OCI-LY3 (cell line): ENCODE results near the gene SRPK2.
"Not testable (repeated sequence)": the region's sequence is repeated elsewhere in the genome, so short reads cannot be mapped to it uniquely, and the experiment has no call there.

Experiments used
- H2AFZ ChIP-seq: fragments of 200-600, 300-600 bp; shearing (Covaris generic); 2 replicates; pipeline ENCODE4 v1.6.0; 2014; ENCODE audit warnings: antibody characterized with exemption, low read depth, low read length
- H3K27ac ChIP-seq: fragments of 200-600, 300-600 bp; sonication (generic); 2 replicates; pipeline ENCODE4 v1.5.1; 2014; ENCODE audit warnings: mild to moderate bottlenecking, low read length, moderate library complexity, mixed read lengths
- H3K27me3 ChIP-seq: fragments of 200-600, 300-600 bp; sonication (generic); 2 replicates; pipeline ENCODE4 v1.6.1; 2014; ENCODE audit warnings: low read depth, low read length, mixed read lengths
- H3K36me3 ChIP-seq: fragments of 200-600, 300-600 bp; sonication (generic); replicated peaks from 2 replicates; pipeline ENCODE3; 2014; ENCODE audit warnings: low read depth, low read length, mixed read lengths
- H3K4me1 ChIP-seq: fragments of 300-600, 200-600 bp; sonication (generic); 2 replicates; pipeline ENCODE4 v1.6.1; 2014; ENCODE audit warnings: low read length, mixed read lengths
- H3K4me2 ChIP-seq: fragments of 200-600, 300-600 bp; sonication (generic); 2 replicates; pipeline ENCODE4 v1.6.1; 2014; ENCODE audit warnings: low read length, mixed read lengths
- H3K4me3 ChIP-seq: fragments of 300-600, 200-600 bp; sonication (generic); 2 replicates; pipeline ENCODE4 v1.5.1; 2014; ENCODE audit warnings: antibody characterized with exemption, mild to moderate bottlenecking, low read length, moderate library complexity
- H3K79me2 ChIP-seq: fragments of 300-600, 200-600 bp; shearing (Covaris generic); 2 replicates; pipeline ENCODE4 v1.6.1; 2014; ENCODE audit warnings: mild to moderate bottlenecking, low read length, mixed read lengths
- H3K9ac ChIP-seq: fragments of 300-600, 200-600 bp; shearing (Covaris generic); 2 replicates; pipeline ENCODE4 v1.6.0; 2014; ENCODE audit warnings: mild to moderate bottlenecking, low read length, moderate library complexity
- H3K9me3 ChIP-seq: fragments of 200-600, 300-600 bp; shearing (Covaris generic); 2 replicates; pipeline ENCODE4 v1.6.1; 2014; ENCODE audit warnings: low read length, mixed read lengths; ENCODE audit not compliant: insufficient read depth
- H4K20me1 ChIP-seq: fragments of 200-600, 300-600 bp; sonication (generic); 2 replicates; pipeline ENCODE4 v1.6.1; 2016; ENCODE audit warnings: low read length, mixed read lengths; ENCODE audit not compliant: insufficient read depth
- CTCF ChIP-seq: fragments of 200-600, 300-600 bp; sonication (generic); IDR thresholded peaks from 2 replicates; pipeline ENCODE4 v1.5.1; 2014; ENCODE audit warnings: antibody characterized with exemption, low read length, low read depth
- EZH2phosphoT487 ChIP-seq: fragments of 200-600 bp; shearing (Covaris generic); IDR thresholded peaks from 2 replicates; pipeline ENCODE4 v1.6.1; 2018; ENCODE audit warnings: antibody characterized with exemption, mixed run types, low read depth

Gene SRPK2

GRCh38 chr7:105367458-105367857 lies 21.3 kb downstream of the SRPK2 start:
- Histone ChIP-seq H3K27me3 (no peaks in the 10 kb centered on the region), H3K4me2 (no peak overlapping the region), H4K20me1 (peaks cover 5% of the 10 kb centered on the region), H3K9ac (no peak overlapping the region), H3K4me3 (no peak overlapping the region), H3K79me2 (peaks cover 46% of the 10 kb centered on the region), H3K27ac (no peak overlapping the region), H3K4me1 (no peaks in the 10 kb centered on the region), H3K9me3 (no peaks in the 10 kb centered on the region), H3K36me3 (no peaks in the 10 kb centered on the region), H2AFZ (no peak overlapping the region)
- TF ChIP-seq CTCF = no peak
- no peak for TF ChIP-seq EZH2phosphoT487

- Histone ChIP-seq H3K4me2 (no peak overlapping the region), H3K9ac (no peak overlapping the region), H3K4me1 (no peaks in the 10 kb centered on the region), H3K4me3 (no peak overlapping the region), H3K27me3 (no peaks in the 10 kb centered on the region), H2AFZ (no peak overlapping the region), H3K9me3 (no peaks in the 10 kb centered on the region), H3K27ac (no peak overlapping the region), H4K20me1 (peaks cover 5% of the 10 kb centered on the region), H3K36me3 (no peaks in the 10 kb centered on the region), H3K79me2 (peaks cover 34% of the 10 kb centered on the region)
- no peak for TF ChIP-seq EZH2phosphoT487
- no peak for TF ChIP-seq CTCF
These were observed 22.9 kb downstream of the SRPK2 start for GRCh38 chr7:105365541-105366534.

- H3K27ac ChIP-seq = no peak overlapping the region
- no peak overlapping the region for H3K9ac ChIP-seq
- H3K36me3 ChIP-seq = no peaks in the 10 kb centered on the region
- peaks cover 24% of the 10 kb centered on the region for H3K79me2 ChIP-seq
- TF ChIP-seq CTCF (no peak), EZH2phosphoT487 (no peak)
- no peak overlapping the region for H2AFZ ChIP-seq
- no peaks in the 10 kb centered on the region for H3K4me1 ChIP-seq
- no peaks in the 10 kb centered on the region; the same call in 1 of the 2 replicates for H4K20me1 ChIP-seq
- no peak overlapping the region for H3K4me2 ChIP-seq
- H3K27me3 ChIP-seq = no peaks in the 10 kb centered on the region
- no peaks in the 10 kb centered on the region for H3K9me3 ChIP-seq
- no peak overlapping the region for H3K4me3 ChIP-seq
These were observed 24.0 kb downstream of the SRPK2 start for GRCh38 chr7:105364684-105365083.

GRCh38 chr7:105363657-105364056 lies 25.1 kb downstream of the SRPK2 start:
- not testable (repeated sequence) for H3K9ac ChIP-seq, H4K20me1 ChIP-seq, H3K27me3 ChIP-seq, H3K27ac ChIP-seq, H3K36me3 ChIP-seq, H3K4me1 ChIP-seq, H3K4me2 ChIP-seq, H3K4me3 ChIP-seq, H3K9me3 ChIP-seq, H2AFZ ChIP-seq
- H3K79me2 ChIP-seq = peaks cover 24% of the 10 kb centered on the region

- not testable (repeated sequence) for H3K9me3 ChIP-seq, H3K9ac ChIP-seq, H2AFZ ChIP-seq, H3K4me2 ChIP-seq, H3K36me3 ChIP-seq, H4K20me1 ChIP-seq, H3K27me3 ChIP-seq, H3K4me1 ChIP-seq, H3K4me3 ChIP-seq, H3K27ac ChIP-seq
- H3K79me2 ChIP-seq = peaks cover 30% of the 10 kb centered on the region
These were observed 26.0 kb downstream of the SRPK2 start for GRCh38 chr7:105362685-105363084.

GRCh38 chr7:105361995-105362394 lies 26.7 kb downstream of the SRPK2 start:
- H3K36me3 ChIP-seq, H3K9ac ChIP-seq, H3K27ac ChIP-seq, H3K9me3 ChIP-seq, H3K4me1 ChIP-seq, H3K4me2 ChIP-seq, H2AFZ ChIP-seq, H3K4me3 ChIP-seq, H3K27me3 ChIP-seq, H4K20me1 ChIP-seq: not testable (repeated sequence)
- H3K79me2 ChIP-seq = peaks cover 32% of the 10 kb centered on the region

- not testable (repeated sequence) for H4K20me1 ChIP-seq, H3K9ac ChIP-seq, H3K36me3 ChIP-seq, H3K27ac ChIP-seq, H3K9me3 ChIP-seq, H3K27me3 ChIP-seq, H3K4me2 ChIP-seq, H3K4me3 ChIP-seq, H2AFZ ChIP-seq
- peaks cover 17% of the 10 kb centered on the region for H3K4me1 ChIP-seq
- peaks cover 40% of the 10 kb centered on the region for H3K79me2 ChIP-seq
These were observed 28.6 kb downstream of the SRPK2 start for GRCh38 chr7:105360149-105360548.
